Keratinocyte (primary cell): ENCODE measurements around the gene FAM3C.

Source experiments
- CTCF ChIP-seq, 3 experiments: IDR thresholded peaks in 1 of 3; conservative IDR thresholded peaks in 1 of 3; optimal IDR thresholded peaks in 1 of 3; 2 replicates in 2 of 3; 3 replicates in 1 of 3; pipeline versions ENCODE3 to v1.5.1; 2011; ENCODE audit warnings: low read length in 3 of 3, mild to moderate bottlenecking in 3 of 3, moderate library complexity in 2 of 3, control low read depth in 1 of 3, inconsistent platforms in 1 of 3; ENCODE audit not compliant: insufficient read depth in 2 of 3; ENCODE audit errors: extremely low read depth in 1 of 3
- EZH2 ChIP-seq: IDR thresholded peaks from one replicate; pipeline ENCODE4 v1.6.1; 2012; ENCODE audit warnings: inconsistent platforms, mild to moderate bottlenecking, low read length, moderate library complexity

GRCh38 chr7:121392277-121393004 lies 3.7 kb downstream of the FAM3C start:
- no peak for TF ChIP-seq CTCF (optimal IDR thresholded peaks at IDR 0.05 in 1 of 3, IDR thresholded peaks at IDR 0.05 in 1 of 3, conservative IDR thresholded peaks at IDR 0.05 in 1 of 3; ENCODE audit: extremely low read depth in 1 of 3, insufficient read depth in 2 of 3, low read length in 3 of 3)
- no peak for TF ChIP-seq EZH2
